HG03565 (cell line): ENCODE data around the gene AKAP13.

Experiments used
- ATAC-seq: cut with Tn5 transposase; IDR thresholded peaks from one replicate; pipeline ENCODE4 v1.9.1; 2021; ENCODE audit warnings: mild to moderate bottlenecking, moderate library complexity; ENCODE audit not compliant: unreplicated experiment

Gene AKAP13

GRCh38 chr15:85745023-85745422 is 364.6 kb downstream of the AKAP13 start:
- no peak for ATAC-seq

GRCh38 chr15:85745525-85746150 is 365.2 kb downstream of the AKAP13 start:
- no peak for ATAC-seq

- ATAC-seq, result no peak
These were observed 366.2 kb downstream of the AKAP13 start for GRCh38 chr15:85746641-85747040.

GRCh38 chr15:85748176-85748575 is 367.8 kb downstream of the AKAP13 start:
- ATAC-seq, result no peak

- ATAC-seq, result no peak
These were observed 368.3 kb downstream of the AKAP13 start for GRCh38 chr15:85748729-85749128.

- no peak for ATAC-seq
These were observed 369.1 kb downstream of the AKAP13 start for GRCh38 chr15:85749261-85750151.

GRCh38 chr15:85750319-85751290 is 370.2 kb downstream of the AKAP13 start:
- no peak for ATAC-seq

- no peak for ATAC-seq
These were observed 371.1 kb downstream of the AKAP13 start for GRCh38 chr15:85751291-85752123.

- no peak for ATAC-seq
These were observed 371.7 kb downstream of the AKAP13 start for GRCh38 chr15:85752124-85752475.

- ATAC-seq, result no peak
These were observed 372.1 kb downstream of the AKAP13 start for GRCh38 chr15:85752491-85752961.

GRCh38 chr15:85753261-85753660 is 372.9 kb downstream of the AKAP13 start:
- ATAC-seq, result no peak

GRCh38 chr15:85753791-85754452 is 373.5 kb downstream of the AKAP13 start:
- no peak for ATAC-seq

GRCh38 chr15:85754989-85755388 is 374.6 kb downstream of the AKAP13 start:
- no peak for ATAC-seq

GRCh38 chr15:85755471-85755870 is 375.1 kb downstream of the AKAP13 start:
- ATAC-seq, result no peak

- no peak for ATAC-seq
These were observed 375.5 kb downstream of the AKAP13 start for GRCh38 chr15:85755942-85756341.

- ATAC-seq, result no peak
These were observed 376.1 kb downstream of the AKAP13 start for GRCh38 chr15:85756411-85757072.

- ATAC-seq, result no peak
These were observed 376.9 kb downstream of the AKAP13 start for GRCh38 chr15:85757073-85757938.
